HG02943 (cell line): ENCODE data around the gene TCAIM.

Source experiments
- ATAC-seq: cut with Tn5 transposase; IDR thresholded peaks from one replicate; pipeline ENCODE4 v1.9.1; 2021; ENCODE audit warnings: mild to moderate bottlenecking, low read depth, moderate library complexity; ENCODE audit not compliant: unreplicated experiment

Gene TCAIM, protein sequence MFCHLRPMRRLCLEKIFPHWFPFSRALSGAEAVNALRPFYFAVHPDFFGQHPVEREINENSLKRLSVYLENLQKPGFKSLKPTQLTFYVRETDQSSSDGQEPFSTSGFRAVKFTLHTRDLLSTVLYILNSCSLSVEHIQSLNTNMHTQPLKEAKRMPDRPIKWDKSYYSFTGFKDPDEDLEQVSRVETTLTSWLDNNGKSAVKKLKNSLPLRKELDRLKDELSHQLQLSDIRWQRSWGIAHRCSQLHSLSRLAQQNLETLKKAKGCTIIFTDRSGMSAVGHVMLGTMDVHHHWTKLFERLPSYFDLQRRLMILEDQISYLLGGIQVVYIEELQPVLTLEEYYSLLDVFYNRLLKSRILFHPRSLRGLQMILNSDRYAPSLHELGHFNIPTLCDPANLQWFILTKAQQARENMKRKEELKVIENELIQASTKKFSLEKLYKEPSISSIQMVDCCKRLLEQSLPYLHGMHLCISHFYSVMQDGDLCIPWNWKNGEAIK

DNA sequence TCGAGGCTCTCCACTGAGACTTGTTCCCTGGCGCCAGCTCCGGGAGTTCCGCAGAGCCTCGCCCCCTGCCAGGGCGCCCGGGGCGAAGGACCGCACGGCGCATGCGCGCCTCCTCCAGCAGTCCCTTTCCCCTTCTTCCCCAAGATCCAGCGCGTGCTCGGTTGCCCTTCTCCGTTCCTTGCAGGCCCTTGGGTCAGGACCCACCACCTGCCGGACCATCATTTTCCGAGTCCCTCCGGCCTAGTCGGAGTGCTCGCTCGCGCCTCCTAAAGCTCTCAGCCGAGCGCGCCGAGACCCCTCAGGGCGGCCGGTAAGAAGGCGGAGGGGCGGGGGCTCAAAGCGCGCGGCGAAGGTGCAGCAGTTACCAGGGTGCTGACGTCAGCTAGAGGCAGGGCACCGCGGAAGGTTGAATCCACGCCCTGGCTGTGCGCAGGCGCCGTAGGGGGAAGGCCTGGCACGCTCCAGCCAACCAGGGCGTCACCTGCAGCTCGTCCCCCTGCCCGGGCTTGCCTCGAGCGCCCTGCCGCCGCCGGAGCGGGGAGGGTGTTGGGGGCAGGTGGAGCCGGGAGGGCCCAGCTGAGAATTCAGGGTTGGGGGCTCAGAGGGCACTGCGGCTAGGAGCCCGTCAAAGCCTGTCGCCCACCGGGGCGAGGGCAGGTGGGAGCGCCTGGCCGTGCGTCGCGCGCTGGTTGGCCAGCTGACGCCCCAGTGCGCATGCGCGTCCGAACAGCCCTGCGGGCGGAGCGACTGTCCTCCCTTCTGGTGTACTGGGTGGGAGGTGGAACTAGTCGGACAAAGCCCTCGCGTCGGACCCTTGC, at the start of gene TCAIM:
Gene TCAIM (plus strand): TSS at position 757 of the 818 bp plus-strand sequence. CDS start 16,017 bp downstream, outside the sequence.
- ATAC-seq = peak; percentile 93

DNA sequence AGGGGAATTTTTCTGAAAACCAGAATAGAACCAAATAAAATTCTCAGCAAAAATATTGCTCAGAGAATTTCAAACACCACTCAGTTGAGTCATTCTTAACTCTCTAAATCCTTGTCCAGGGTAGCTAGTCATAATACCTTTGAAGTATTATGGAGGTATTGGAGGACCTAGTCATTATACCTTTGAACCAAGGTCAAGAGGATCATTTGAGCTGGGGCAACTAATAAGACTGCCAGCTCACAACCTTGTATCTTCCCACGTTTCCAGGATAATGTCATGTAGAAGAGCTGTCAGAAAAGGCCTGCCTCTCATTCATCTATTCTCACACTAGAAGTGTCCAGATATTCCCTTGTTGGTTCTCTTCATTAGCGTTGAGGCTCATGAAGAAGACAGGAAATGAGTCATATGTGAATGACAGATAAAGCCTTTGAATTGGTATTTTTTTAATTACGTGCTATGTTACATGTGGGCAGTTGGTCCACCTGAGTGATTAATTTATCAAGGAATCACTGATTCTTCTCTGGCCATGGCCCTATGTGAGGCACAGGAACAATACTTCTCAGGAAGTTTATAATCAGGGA, 48.6 kb upstream of the TCAIM start:
- ATAC-seq = no peak

- ATAC-seq = no peak
These were observed 46.3 kb upstream of the TCAIM start for GRCh38 chr3:44292276-44292675.

DNA sequence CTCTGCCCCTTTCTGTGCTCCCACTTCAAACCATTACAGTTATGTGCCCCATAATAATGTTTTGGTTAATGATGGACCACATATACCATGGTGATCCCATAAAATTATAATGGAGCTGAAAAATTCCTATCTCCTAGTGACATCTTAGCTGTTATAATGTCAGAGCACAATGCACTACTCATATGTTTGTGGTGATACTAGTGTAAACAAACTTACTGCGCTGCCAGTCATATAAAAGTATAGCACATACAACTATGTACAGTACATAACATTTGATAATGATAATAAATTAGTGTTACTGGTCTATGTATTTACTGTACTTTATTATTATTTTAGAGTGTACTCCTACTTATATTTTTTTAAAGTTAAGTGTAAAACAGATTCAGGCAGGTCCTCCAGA, 45.6 kb upstream of the TCAIM start:
- ATAC-seq = no peak

DNA sequence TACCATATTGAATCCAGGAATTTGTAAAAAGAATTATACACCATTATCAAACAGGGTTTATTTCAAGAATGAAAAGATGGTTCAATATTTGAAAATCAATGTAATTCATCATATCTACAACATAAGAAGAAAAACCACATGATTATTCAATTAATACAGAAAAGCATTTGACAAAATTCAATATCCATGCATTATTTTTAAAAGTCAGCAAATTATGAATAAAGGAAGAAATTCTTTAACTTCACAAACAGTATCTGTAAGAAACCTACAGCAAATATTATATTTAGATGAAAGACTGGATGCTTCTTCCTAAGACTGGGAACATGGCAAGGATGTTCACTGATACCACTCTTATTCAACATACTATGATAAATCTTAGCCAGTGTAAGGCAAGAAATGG, 41.3 kb upstream of the TCAIM start:
- no peak for ATAC-seq

DNA sequence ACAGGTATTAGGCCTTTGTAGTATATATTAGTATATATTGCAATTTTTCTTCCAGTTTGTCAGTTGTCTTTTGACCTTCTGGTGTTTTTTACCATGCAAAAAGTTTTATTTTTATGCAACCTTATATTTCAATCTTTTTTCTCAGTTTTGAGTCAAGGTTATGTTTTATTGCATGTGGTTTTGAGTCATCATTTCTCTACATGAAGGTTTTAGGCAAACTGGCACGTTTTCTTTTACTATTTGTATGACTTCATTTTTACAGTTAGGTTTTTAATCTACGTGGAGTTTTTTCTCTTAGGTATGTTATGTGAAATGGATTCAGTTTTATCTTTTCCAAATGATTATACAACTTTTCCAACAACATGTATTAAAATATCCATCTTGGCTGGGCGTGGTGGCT, 36.8 kb upstream of the TCAIM start:
- no peak for ATAC-seq

DNA sequence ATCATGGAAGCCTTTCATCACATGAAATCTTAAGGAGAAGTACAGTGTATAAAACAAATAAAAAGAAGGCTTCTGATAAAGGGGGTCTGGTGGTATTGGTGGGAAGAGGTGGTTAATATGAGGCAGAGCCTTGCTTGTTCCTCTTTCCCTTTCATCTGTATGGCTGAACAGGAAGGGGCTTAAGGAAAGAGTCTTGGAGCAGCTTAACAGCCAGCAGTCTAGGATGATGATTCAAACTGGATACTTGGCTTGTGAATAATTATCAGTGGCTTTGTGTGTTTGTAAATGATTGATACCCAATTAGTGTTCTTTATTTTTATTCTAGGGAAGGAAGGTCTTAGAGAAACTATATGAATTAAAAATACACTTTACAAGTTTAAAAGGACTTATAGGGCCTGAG, 29.1 kb upstream of the TCAIM start:
- ATAC-seq = no peak

GRCh38 chr3:44318891-44319311, 19.7 kb upstream of the TCAIM start:
- no peak for ATAC-seq

- no peak for ATAC-seq
These were observed 17.2 kb upstream of the TCAIM start for GRCh38 chr3:44321335-44321734.

DNA sequence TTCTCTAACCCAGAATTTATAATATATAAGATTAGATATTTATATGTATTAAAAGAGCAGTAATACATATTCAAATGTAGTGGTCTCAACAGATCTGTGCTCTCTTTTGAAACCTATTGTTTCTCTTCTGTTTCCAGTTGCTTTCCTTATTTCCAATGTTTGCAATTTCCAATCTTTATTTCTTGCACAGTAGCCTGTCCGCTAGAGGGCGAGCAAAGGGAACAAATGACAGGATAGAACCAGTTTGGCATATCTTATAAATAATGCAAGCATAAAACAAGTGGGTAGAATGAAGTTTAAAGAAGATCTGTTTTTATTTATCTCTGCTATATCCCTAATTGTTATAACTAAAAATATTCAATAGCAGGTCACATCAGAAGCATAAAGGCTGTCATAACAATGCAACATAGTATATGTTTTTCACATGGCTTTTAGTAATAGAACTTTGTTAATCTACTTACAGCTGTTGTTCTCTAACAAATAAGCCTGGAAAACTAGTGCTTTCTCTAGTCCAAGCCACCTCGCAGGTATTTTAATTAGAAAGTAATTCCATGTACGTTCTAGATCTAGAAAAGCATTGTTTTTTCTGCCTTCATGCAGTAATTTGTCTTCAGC, 15.1 kb upstream of the TCAIM start:
- ATAC-seq = no peak

GRCh38 chr3:44324584-44324983, 14.0 kb upstream of the TCAIM start:
- ATAC-seq = no peak

GRCh38 chr3:44326019-44326418, 12.5 kb upstream of the TCAIM start:
- no peak for ATAC-seq

DNA sequence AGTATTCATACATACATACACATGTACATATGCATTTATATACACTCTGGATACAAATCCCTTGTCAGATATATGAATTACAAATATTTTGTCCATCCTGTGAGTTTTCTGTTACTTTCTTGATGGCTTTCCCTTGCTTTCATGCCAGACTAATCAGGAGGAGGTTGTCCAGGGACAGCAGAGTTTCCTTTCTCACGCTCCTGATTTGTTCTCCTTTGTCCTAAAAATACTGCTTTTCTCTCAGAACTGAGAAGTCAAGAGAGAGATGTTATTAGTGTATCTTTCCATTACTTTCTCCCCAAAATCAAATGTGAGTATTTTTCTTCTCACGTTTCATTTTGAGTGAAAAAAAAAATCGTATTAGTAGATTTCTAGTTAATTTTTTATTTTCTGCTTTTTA, 12.1 kb upstream of the TCAIM start:
- no peak for ATAC-seq

GRCh38 chr3:44329946-44330345, 8.6 kb upstream of the TCAIM start:
- ATAC-seq = no peak

DNA sequence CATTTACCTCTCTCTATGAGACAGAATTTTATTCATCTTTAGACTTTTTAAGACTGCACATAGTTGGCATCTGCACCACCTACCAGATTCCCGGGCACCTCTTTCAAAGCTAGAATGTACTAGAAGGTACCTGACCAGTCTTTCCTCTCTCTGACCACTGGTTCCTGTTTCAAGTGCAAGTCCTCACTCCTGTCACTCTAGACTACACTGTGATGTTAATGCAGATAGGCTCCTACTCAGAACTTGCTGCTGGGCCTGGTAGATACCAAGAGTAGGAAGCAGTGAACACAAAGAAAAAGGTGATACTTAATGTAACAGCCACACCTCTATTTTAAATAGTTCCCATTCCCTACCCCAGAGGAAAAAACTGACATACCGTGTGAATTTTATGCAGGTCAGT, 8.1 kb upstream of the TCAIM start:
- ATAC-seq = no peak

GRCh38 chr3:44334326-44334725, 4.2 kb upstream of the TCAIM start:
- no peak for ATAC-seq

DNA sequence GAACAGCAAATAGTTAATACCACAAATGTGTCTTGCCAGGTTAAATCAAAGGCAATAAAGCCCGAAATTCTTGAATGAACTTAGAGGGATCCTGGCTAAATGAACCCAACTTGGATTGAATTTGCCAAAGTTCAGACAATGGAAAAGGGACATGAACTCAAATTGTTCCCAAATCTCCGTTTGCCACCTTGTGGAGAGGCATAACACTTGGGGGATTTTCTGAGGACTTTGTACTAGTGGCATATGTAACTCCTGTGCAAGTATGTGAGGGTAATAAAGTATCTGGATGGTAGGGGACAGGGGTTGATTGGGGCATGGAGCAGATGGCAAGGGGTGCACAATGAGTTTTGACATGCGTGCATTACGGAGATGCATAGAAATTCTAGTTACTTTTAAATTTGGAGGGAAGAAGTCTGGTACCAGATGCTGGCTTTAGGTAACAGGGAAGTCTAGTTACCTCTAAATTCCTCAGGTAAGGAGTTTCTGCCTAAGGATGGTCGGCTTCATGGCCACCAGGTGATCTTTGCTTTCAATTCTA, 1.2 kb upstream of the TCAIM start:
- no peak for ATAC-seq

DNA sequence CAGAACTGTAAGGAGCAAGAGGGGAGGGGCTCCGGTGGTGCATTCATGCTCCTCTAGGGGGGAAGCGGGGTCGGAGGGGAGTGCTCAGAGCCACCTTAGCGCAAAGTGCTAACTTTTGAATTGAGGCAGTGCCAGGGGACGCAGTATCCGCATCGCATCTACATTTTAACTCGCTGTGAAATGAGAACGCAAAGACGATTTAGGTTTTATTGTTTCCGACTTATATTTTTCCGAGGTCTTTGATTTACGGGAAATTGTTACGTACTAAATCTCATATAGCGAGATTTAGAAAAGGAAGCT, 212 bp downstream of the TCAIM start:
- no peak for ATAC-seq

- no peak for ATAC-seq
These were observed 853 bp downstream of the TCAIM start for GRCh38 chr3:44339181-44340057.

DNA sequence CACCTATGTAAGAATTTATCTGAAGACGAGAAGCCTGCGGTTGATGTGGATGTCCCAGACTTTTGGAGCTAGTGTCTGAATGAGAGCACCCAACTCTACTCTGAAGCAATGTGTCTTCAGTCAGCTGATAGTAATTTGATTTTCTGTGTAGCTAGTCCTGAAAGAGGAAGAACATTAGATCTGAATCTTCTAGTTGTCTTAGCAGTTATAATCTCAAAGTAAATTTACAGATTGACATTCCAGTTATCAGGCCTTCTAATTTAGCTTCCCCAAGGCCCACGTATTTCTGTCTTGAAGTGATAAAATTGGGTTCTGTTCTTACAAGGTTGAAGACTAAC, 1.5 kb downstream of the TCAIM start:
- no peak for ATAC-seq
